ENCODE data around the gene CEP104. TPM values are rescaled to one million over a fixed set of nuclear protein-coding genes. Genes with fewer than 3 reads are reported as not detected.

Gene CEP104
- total RNA-seq, 2 donors from 2014 or later: 41.1 to 52.7 TPM

GRCh38 chr1:3895951-3896325, 38.9 kb upstream of the CEP104 start:
- Histone ChIP-seq H3K27ac (no peak overlapping the region), H3K4me1 (no peaks in the 10 kb centered on the region), H3K9ac (ENCODE audit: low read depth in 2 of 2, low read length in 2 of 2) (no peak overlapping the region), H3K36me3 (no peaks in the 10 kb centered on the region), H3K9me3 (no peaks in the 10 kb centered on the region), H3K27me3 (no peaks in the 10 kb centered on the region), H3K4me3 (no peak overlapping the region)
- no peak for DNase-seq
- intact Hi-C loops (cut with DNase I): loop anchor here (5.0 kb wide), 1 partner anchor 39 kb away; the partner anchor contains the start of genes CEP104 and DFFB
- no peak for TF ChIP-seq CTCF (IDR thresholded peaks at IDR 0.05)

GRCh38 chr1:3895279-3895950, 38.4 kb upstream of the CEP104 start:
- Histone ChIP-seq H3K4me1 (no peaks in the 10 kb centered on the region), H3K9ac (ENCODE audit: low read depth in 2 of 2, low read length in 2 of 2) (no peak overlapping the region)

GRCh38 chr1:3894626-3895278, 37.7 kb upstream of the CEP104 start:
- H3K4me3 ChIP-seq: no peak overlapping the region
- H3K27me3 ChIP-seq: no peaks in the 10 kb centered on the region
- no peak for DNase-seq
- no peak overlapping the region for H3K9ac ChIP-seq (ENCODE audit: low read depth in 2 of 2, low read length in 2 of 2)
- H3K4me1 ChIP-seq: no peaks in the 10 kb centered on the region
- H3K36me3 ChIP-seq: no peaks in the 10 kb centered on the region
- H3K9me3 ChIP-seq: no peaks in the 10 kb centered on the region
- no peak for TF ChIP-seq CTCF (IDR thresholded peaks at IDR 0.05)
- H3K27ac ChIP-seq: no peak overlapping the region
- intact Hi-C loops (cut with DNase I): loop anchor here (5.0 kb wide), 1 partner anchor 37 kb away; the partner anchor contains the start of genes CEP104 and DFFB

More at GRCh38 chr1:3895279-3895950, 38.4 kb upstream of the CEP104 start:
- H3K4me3 ChIP-seq: no peak overlapping the region
- no peaks in the 10 kb centered on the region for H3K36me3 ChIP-seq
- intact Hi-C loops (cut with DNase I): loop anchor here (5.0 kb wide), 1 partner anchor 38 kb away; the partner anchor contains the start of genes CEP104 and DFFB
- no peaks in the 10 kb centered on the region for H3K27me3 ChIP-seq
- H3K27ac ChIP-seq: no peak overlapping the region
- no peak for TF ChIP-seq CTCF (IDR thresholded peaks at IDR 0.05)
- no peak for DNase-seq
- H3K9me3 ChIP-seq: no peaks in the 10 kb centered on the region

GRCh38 chr1:3893190-3893589, 36.2 kb upstream of the CEP104 start:
- no peak overlapping the region for H3K9ac ChIP-seq (ENCODE audit: low read depth in 2 of 2, low read length in 2 of 2)

GRCh38 chr1:3892748-3893147, 35.7 kb upstream of the CEP104 start:
- Histone ChIP-seq H3K4me1 (no peaks in the 10 kb centered on the region), H3K9ac (ENCODE audit: low read depth in 2 of 2, low read length in 2 of 2) (no peak overlapping the region), H3K27ac (no peak overlapping the region), H3K4me3 (no peak overlapping the region), H3K27me3 (no peaks in the 10 kb centered on the region), H3K9me3 (no peaks in the 10 kb centered on the region), H3K36me3 (no peaks in the 10 kb centered on the region)
- TF ChIP-seq CTCF (IDR thresholded peaks at IDR 0.05): no peak
- intact Hi-C loops (cut with DNase I): no loop called here
- no peak for DNase-seq

More at GRCh38 chr1:3893190-3893589, 36.2 kb upstream of the CEP104 start:
- H3K4me1 ChIP-seq: no peaks in the 10 kb centered on the region
- H3K27ac ChIP-seq: no peak overlapping the region
- H3K27me3 ChIP-seq: no peaks in the 10 kb centered on the region
- DNase-seq: no peak
- intact Hi-C loops (cut with DNase I): no loop called here
- no peak for TF ChIP-seq CTCF (IDR thresholded peaks at IDR 0.05)
- no peak overlapping the region for H3K4me3 ChIP-seq
- H3K36me3 ChIP-seq: no peaks in the 10 kb centered on the region
- H3K9me3 ChIP-seq: no peaks in the 10 kb centered on the region

Measured in colonic mucosa (tissue), 4 donors.